ENCODE measurements around the gene COQ4. TPM values are rescaled to one million over a fixed set of nuclear protein-coding genes. Genes with fewer than 3 reads are reported as not detected.

Gene COQ4
- total RNA-seq, 1 experiment from 2014 or later = 34.0 TPM

DNA sequence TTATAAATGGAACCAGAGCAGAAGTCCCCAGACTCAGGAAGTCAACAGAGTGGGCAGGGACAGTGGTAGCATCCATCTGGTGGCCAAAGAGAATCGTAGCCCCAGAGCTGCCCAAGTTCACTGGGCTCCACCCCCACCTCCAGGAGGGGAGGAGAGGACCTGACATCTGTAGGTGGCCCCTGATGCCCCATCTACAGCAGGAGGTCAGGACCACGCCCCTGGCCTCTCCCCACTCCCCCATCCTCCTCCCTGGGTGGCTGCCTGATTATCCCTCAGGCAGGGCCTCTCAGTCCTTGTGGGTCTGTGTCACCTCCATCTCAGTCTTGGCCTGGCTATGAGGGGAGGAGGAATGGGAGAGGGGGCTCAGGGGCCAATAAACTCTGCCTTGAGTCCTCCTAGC, 38.2 kb downstream of the COQ4 start:
- CTCF ChIA-PET = interaction anchor here (0.6 to 0.7 kb wide), 3 partner anchors 37 to 1753 kb away, joined by 3 to 4 read pairs (median 4); no protein-coding TSS in a partner anchor
- Mint-ChIP-seq H3K27ac (ENCODE audit: unreplicated experiment) (no peak overlapping the region), H3K4me3 (ENCODE audit: low read depth, unreplicated experiment) (no peak overlapping the region), H3K4me1 (ENCODE audit: low read depth, unreplicated experiment) (peaks cover 8% of the 10 kb centered on the region), H3K27me3 (ENCODE audit: unreplicated experiment) (no peaks in the 10 kb centered on the region), H3K36me3 (ENCODE audit: insufficient read depth, unreplicated experiment) (peaks cover 18% of the 10 kb centered on the region), H3K9me3 (ENCODE audit: low read depth, unreplicated experiment) (no peaks in the 10 kb centered on the region)
- intact Hi-C loops (cut with micrococcal nuclease; ENCODE audit: unreplicated experiment) = loop anchor here (5.0 kb wide), 1 partner anchor 51 kb away; no protein-coding TSS in a partner anchor
- TF ChIP-seq, protein P1, sequence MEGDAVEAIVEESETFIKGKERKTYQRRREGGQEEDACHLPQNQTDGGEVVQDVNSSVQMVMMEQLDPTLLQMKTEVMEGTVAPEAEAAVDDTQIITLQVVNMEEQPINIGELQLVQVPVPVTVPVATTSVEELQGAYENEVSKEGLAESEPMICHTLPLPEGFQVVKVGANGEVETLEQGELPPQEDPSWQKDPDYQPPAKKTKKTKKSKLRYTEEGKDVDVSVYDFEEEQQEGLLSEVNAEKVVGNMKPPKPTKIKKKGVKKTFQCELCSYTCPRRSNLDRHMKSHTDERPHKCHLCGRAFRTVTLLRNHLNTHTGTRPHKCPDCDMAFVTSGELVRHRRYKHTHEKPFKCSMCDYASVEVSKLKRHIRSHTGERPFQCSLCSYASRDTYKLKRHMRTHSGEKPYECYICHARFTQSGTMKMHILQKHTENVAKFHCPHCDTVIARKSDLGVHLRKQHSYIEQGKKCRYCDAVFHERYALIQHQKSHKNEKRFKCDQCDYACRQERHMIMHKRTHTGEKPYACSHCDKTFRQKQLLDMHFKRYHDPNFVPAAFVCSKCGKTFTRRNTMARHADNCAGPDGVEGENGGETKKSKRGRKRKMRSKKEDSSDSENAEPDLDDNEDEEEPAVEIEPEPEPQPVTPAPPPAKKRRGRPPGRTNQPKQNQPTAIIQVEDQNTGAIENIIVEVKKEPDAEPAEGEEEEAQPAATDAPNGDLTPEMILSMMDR (IDR thresholded peaks at IDR 0.05; ENCODE audit: unreplicated experiment) = no peak
- DNase-seq = no peak
- no TSS peak for BruUV-seq (replicated peaks)

DNA sequence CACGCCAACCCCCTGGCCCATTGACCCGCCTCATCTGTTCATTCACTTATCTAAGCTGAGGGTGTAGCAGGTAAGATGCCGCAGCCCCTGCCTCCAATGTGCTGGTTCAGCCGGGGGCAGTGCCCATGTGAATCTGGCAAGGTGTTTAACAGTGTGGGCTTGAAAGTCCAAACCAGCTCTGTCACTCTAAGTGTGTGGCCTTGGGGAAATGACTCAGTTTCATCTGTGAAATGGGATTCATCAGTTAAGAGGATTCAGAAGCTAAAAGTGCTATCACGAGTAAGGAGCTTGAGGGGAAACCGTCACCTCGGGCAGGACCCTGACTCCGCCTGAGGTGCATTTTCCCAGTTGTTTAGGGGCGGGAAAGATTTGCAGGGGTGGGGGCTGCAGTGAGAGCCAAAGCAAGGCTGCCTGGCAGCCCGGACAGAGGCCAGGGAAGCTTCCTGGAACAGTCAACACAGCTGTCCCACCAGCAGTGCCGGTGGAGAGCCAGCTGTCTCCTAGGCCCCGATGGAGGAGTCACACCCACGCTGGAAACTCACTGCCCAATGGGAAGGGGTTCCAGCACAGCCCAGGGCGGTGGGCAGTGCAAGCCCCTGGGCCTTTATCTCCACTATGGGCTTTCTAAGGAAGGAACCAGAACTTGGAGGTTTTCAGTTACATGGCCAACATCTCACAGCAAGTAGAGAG, 38.8 kb downstream of the COQ4 start:
- no peaks in the 10 kb centered on the region for H3K9me3 Mint-ChIP-seq (ENCODE audit: low read depth, unreplicated experiment)
- H3K36me3 Mint-ChIP-seq (ENCODE audit: insufficient read depth, unreplicated experiment) = peaks cover 12% of the 10 kb centered on the region
- H3K27ac Mint-ChIP-seq (ENCODE audit: unreplicated experiment) = no peak overlapping the region
- CTCF ChIA-PET = interaction anchor here (0.5 to 1.9 kb wide), 11 partner anchors 9 to 1752 kb away, joined by 3 to 13 read pairs (median 4); partner anchors contain the start of genes CERCAM and URM1
- intact Hi-C loops (cut with micrococcal nuclease; ENCODE audit: unreplicated experiment) = loop anchor here (5.0 kb wide), 1 partner anchor 51 kb away; no protein-coding TSS in a partner anchor
- TF ChIP-seq, protein P1 (IDR thresholded peaks at IDR 0.05; ENCODE audit: unreplicated experiment) = no peak
- no peaks in the 10 kb centered on the region for H3K27me3 Mint-ChIP-seq (ENCODE audit: unreplicated experiment)
- H3K4me1 Mint-ChIP-seq (ENCODE audit: low read depth, unreplicated experiment) = peaks cover 8% of the 10 kb centered on the region
- H3K4me3 Mint-ChIP-seq (ENCODE audit: low read depth, unreplicated experiment) = peak overlapping the region; percentile 68
- DNase-seq = no peak
- no TSS peak for BruUV-seq (replicated peaks)

- TF ChIP-seq, protein P1 (IDR thresholded peaks at IDR 0.05; ENCODE audit: unreplicated experiment) = peak; percentile 75
- Mint-ChIP-seq H3K27me3 (ENCODE audit: unreplicated experiment) (no peaks in the 10 kb centered on the region), H3K27ac (ENCODE audit: unreplicated experiment) (no peak overlapping the region), H3K36me3 (ENCODE audit: insufficient read depth, unreplicated experiment) (peaks cover 12% of the 10 kb centered on the region), H3K4me3 (ENCODE audit: low read depth, unreplicated experiment) (peak overlapping the region; percentile 68), H3K9me3 (ENCODE audit: low read depth, unreplicated experiment) (no peaks in the 10 kb centered on the region), H3K4me1 (ENCODE audit: low read depth, unreplicated experiment) (peaks cover 8% of the 10 kb centered on the region)
- no TSS peak for BruUV-seq (replicated peaks)
- CTCF ChIA-PET = interaction anchor here (0.5 to 1.9 kb wide), 9 partner anchors 9 to 178 kb away, joined by 3 to 13 read pairs (median 4); partner anchors contain the start of genes CERCAM and URM1
- peak; percentile 74 for DNase-seq
- intact Hi-C loops (cut with micrococcal nuclease; ENCODE audit: unreplicated experiment) = loop anchor here (5.0 kb wide), 1 partner anchor 50 kb away; no protein-coding TSS in a partner anchor
Observed at GRCh38 chr9:128361986-128362646, 39.5 kb downstream of the COQ4 start.

GRCh38 chr9:128362774-128363173, 40.1 kb downstream of the COQ4 start:
- CTCF ChIA-PET = interaction anchor here (0.8 to 1.9 kb wide), 8 partner anchors 8 to 179 kb away, joined by 3 to 13 read pairs (median 6); partner anchors contain the start of genes CERCAM and URM1
- intact Hi-C loops (cut with micrococcal nuclease; ENCODE audit: unreplicated experiment) = loop anchor here (5.0 kb wide), 1 partner anchor 50 kb away; no protein-coding TSS in a partner anchor
- Mint-ChIP-seq H3K9me3 (ENCODE audit: low read depth, unreplicated experiment) (no peaks in the 10 kb centered on the region), H3K36me3 (ENCODE audit: insufficient read depth, unreplicated experiment) (peaks cover 12% of the 10 kb centered on the region), H3K4me1 (ENCODE audit: low read depth, unreplicated experiment) (peaks cover 8% of the 10 kb centered on the region), H3K27ac (ENCODE audit: unreplicated experiment) (no peak overlapping the region), H3K27me3 (ENCODE audit: unreplicated experiment) (no peaks in the 10 kb centered on the region), H3K4me3 (ENCODE audit: low read depth, unreplicated experiment) (no peak overlapping the region)
- DNase-seq = no peak
- TF ChIP-seq, protein P1 (IDR thresholded peaks at IDR 0.05; ENCODE audit: unreplicated experiment) = no peak
- BruUV-seq (replicated peaks) = no TSS peak

Data from Calu3 (cell line).